Choroid plexus epithelial cell (primary cell): Measurements from ENCODE around the gene HDLBP.
A peak's percentile ranks its signal among the peaks of the same experiment; 100 is the strongest.
"Not testable (repeated sequence)": the region's sequence is repeated elsewhere in the genome, so short reads cannot be mapped to it uniquely, and the experiment has no call there.

Experiments
- DNase-seq: peaks from one replicate; pipeline ENCODE4 v3.0.0-alpha.2; 2010; ENCODE audit warnings: low read depth
- H3K4me3 ChIP-seq: 2 replicates; pipeline ENCODE4 v1.5.1; 2011; ENCODE audit warnings: low read depth, mild to moderate bottlenecking, control low read depth, low read length, moderate library complexity
- TF ChIP-seq, protein P1 (sequence below): conservative IDR thresholded peaks from 2 replicates; pipeline ENCODE4 v1.5.1; 2011; ENCODE audit warnings: low read depth, mild to moderate bottlenecking, control low read depth, inconsistent platforms, low read length, moderate library complexity

HDLBP gene

DNA sequence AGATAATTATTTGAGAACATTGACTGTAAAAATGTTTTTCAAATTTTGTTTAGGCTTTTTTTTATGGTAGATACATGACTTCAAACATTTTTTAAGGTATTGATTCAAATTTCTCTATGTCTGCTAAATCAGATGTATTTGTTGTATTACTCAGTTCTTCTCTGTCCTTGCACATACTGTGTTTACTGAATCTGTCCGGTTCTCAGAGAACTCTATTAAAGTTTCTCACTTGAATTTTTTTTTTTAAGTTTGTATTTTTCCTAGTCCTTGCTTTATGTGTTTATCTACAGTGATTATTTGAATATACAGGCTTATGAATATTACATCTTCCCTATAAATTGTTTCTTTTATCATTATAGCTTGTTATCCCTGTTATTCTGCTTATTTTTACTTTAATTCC, 5.6 kb upstream of the HDLBP start:
- no peak overlapping the region for H3K4me3 ChIP-seq
- TF ChIP-seq, protein P1, sequence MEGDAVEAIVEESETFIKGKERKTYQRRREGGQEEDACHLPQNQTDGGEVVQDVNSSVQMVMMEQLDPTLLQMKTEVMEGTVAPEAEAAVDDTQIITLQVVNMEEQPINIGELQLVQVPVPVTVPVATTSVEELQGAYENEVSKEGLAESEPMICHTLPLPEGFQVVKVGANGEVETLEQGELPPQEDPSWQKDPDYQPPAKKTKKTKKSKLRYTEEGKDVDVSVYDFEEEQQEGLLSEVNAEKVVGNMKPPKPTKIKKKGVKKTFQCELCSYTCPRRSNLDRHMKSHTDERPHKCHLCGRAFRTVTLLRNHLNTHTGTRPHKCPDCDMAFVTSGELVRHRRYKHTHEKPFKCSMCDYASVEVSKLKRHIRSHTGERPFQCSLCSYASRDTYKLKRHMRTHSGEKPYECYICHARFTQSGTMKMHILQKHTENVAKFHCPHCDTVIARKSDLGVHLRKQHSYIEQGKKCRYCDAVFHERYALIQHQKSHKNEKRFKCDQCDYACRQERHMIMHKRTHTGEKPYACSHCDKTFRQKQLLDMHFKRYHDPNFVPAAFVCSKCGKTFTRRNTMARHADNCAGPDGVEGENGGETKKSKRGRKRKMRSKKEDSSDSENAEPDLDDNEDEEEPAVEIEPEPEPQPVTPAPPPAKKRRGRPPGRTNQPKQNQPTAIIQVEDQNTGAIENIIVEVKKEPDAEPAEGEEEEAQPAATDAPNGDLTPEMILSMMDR: no peak
- DNase-seq: no peak

DNA sequence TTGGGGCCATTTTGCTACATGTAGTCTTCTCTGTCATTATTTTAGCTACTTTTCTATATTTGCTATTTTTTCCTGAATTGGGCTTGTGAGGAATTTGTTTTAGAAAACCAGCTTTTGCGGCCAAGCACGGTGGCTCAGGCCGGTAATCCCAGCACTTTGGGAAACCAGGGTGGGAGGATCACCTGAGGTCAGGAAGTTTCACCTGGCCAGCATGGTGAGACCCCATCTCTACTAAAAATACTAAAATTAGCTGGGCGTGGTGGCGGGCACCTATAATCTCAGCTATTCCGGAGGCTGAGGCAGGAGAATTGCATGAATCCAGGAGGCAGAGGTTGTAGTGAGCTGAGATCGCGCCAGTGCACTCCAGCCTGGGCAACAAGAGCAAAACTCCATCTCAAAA, 4.9 kb upstream of the HDLBP start:
- no peak overlapping the region for H3K4me3 ChIP-seq
- TF ChIP-seq, protein P1: no peak
- no peak for DNase-seq

DNA sequence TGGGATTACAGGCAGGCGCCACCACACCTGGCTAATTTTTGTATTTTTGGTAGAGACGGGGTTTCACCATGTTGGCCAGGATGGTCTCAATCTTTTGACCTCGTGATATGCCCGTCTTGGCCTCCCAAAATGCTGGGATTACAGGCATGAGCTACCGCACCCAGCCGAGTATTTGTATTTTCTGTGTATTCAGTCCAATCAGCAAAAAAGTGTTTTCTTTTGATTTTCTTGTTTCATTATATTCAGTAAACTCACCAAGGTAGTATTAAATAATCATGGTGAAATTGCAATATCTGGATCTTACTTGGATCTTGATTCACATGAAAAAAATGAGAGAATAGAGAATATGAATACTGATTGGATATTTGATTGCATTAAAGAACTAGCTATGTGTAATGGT, 3.4 kb upstream of the HDLBP start:
- DNase-seq, H3K4me3 ChIP-seq: not testable (repeated sequence)

DNA sequence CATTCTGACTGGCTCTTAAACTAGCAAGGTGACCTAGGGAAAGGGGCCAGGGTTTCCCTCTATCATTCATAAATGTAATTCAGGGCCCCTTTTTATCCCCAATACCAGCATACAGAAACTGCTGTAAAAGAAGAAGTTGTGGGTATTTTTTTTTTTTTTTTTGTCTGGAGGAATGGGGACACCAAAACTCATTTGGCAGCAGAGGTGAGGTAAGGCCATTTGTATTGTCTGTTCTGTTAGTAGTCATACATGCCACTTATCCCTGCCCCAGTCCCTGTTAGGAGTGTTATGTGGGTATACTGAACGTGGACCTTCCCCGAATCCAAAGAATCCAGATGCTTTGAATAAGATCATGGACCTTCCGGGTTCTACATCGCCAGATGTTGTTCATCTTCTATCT, 1.9 kb upstream of the HDLBP start:
- peak overlapping the region; percentile 94 for H3K4me3 ChIP-seq
- TF ChIP-seq, protein P1: no peak
- DNase-seq: no peak

DNA sequence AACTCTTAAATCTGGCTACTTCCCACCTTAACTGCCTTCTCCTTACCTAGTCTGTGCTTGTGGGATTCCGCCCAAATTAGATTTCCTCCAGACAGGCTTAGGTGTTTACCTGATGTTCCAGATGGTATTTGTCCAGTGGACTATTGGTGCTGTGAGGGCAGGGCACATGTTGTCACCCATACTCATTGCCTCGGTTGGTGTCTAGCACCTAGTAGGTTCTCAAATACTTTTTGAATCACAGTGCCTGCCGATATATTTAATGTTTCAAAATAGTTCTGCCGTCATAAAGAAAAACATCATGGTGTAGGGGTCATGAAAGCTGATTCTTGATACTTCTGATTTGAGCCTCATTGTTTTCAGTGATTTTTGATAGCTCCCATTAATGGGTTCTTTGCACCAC, 1.4 kb upstream of the HDLBP start:
- TF ChIP-seq, protein P1: no peak
- peak overlapping the region; percentile 94 for H3K4me3 ChIP-seq
- DNase-seq: no peak

DNA sequence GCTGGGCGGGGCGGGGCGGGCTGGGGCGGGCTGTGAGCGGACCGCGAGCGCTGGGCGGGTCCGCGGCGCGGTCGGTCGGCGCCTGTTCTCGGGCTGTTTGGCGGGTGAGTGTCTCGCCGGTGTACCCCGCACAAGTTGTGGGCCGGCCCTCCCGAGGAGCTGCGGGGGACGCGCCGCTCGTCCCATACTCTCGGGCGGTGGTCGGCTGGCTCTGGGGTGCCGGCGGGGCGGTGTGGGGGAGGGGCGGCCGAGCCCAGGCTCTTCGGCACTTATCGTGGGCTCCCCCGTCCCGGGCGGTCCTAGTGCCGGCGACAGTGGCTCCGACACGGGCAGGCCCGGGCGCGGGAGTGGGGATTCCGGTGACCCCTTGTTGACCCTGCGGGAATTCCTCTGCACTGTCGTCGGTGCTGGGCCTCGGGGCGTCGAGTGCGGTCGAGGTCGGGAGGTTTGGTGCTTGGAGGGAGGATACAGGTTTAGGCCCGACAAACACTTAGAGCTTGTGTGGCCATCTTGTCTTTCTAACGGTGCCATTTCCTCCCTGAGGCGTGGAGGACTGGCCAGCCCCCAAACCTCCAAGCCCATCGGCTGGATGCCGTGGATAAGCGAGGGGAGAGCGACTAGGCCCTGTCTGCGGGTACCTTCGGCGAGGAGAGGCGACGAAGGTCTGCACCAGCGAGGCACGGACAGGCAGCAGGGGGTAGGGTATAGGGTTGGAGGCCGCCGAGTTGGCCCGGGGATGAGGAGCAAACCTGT, 583 bp upstream of the HDLBP start, which contains the start of gene SEPTIN2:
TSS of gene SEPTIN2 (plus strand) at position 47 of the 753 bp plus-strand sequence. CDS start 8,308 bp downstream, outside the sequence.
- TF ChIP-seq, protein P1: no peak
- H3K4me3 ChIP-seq: peak within 1 kb of the TSS; percentile 94
- DNase-seq: peak; percentile 58

DNA sequence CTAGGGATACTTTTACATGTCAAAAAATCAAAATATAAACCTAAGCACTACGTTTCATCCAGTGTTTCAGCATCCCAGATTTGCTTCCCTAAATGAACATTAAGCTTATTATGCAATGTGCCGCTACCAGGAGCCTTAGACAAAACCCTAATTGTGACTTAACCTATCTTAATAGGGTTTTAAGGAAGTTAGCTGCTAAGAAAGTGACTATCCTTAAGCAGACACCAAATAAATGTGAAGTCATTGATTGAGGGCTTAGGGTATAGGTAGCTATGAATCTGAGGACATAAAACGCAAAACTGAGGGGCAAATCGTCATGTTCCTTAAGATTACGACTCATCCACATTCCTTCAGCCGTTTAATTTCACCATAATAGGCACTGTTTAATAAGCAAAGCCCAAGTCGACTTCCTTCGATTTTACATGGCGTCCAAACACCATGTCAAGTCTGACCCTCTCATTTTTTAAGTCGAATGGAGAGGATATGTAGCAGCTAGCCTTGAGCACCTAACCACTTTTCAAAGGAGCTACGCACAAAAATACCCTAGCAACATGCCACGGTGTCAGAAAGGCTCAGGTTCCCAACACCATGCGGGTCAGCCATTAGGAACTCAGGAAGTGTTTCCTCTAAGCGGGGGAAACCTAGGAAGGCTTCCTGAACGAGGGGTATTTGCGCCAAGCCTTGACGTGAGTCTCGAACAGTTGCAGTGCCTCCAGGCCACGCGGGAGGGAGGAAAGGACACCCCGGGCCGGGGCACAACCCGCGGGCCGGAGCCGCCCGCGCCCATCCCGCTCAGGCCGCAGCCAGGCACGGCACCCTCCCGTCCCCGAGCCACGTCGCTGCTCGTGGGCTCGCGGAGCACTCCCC, 1.0 kb downstream of the HDLBP start:
- H3K4me3 ChIP-seq: peak overlapping the region; percentile 77
- TF ChIP-seq, protein P1: no peak
- peak; percentile 71 for DNase-seq
